ENCODE results near the gene RDH16.

DNA sequence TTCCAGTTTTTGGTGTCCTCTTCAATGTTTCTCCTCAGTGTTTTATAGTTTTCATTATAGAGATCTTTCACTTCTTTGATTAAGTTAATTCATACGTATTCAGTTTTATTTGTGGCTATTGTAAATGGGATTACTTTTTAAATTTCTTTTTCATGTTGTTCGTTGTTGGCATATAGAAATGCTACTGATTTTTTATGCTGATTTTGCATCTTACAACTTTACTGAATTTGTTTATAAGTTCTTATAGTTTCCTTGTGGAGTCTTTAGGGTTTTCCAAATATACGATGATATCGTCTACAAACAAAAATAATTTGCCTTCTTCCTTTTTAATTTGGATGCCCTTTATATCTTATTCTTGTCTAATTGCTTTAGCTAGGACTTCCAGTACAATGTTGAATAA lies 13.5 kb downstream of the RDH16 start:
- no peak for TF ChIP-seq CTCF (conservative IDR thresholded peaks at IDR 0.05; ENCODE audit: low read depth in 2 of 2)
- TF ChIP-seq EZH2phosphoT487 (IDR thresholded peaks at IDR 0.05; ENCODE audit: unreplicated experiment) = no peak
- no peak for TF ChIP-seq POLR2AphosphoS5 (IDR thresholded peaks at IDR 0.05; ENCODE audit: low read depth)
- TF ChIP-seq EZH2 (IDR thresholded peaks at IDR 0.05; ENCODE audit: low read depth, unreplicated experiment) = no peak
- no peak for TF ChIP-seq REST (IDR thresholded peaks at IDR 0.05; ENCODE audit: unreplicated experiment)
- no peak for TF ChIP-seq CREB1 (CRISPR knock-in tag; IDR thresholded peaks at IDR 0.05; ENCODE audit: low read depth)
- no peak for TF ChIP-seq ZNF114 (CRISPR knock-in tag; IDR thresholded peaks at IDR 0.05)
- no peak for TF ChIP-seq ETS1 (IDR thresholded peaks at IDR 0.05)
- TF ChIP-seq JUNB (IDR thresholded peaks at IDR 0.05; ENCODE audit: unreplicated experiment) = no peak
- no peak for TF ChIP-seq STAT1 (IDR thresholded peaks at IDR 0.05; ENCODE audit: unreplicated experiment)
- no peak for TF ChIP-seq NANOG (IDR thresholded peaks at IDR 0.05; ENCODE audit: borderline replicate concordance)

Data from GM23338 (cell line).